NK-92 (cell line): ENCODE data around the gene GPC5.

Source experiments
- DNase-seq: peaks from one replicate; lab custom pipeline; 2025; ENCODE audit not compliant: unreplicated experiment; lab: John Stamatoyannopoulos, UW

GPC5 gene

GRCh38 chr13:91454666-91455065 is 56.2 kb downstream of the GPC5 start:
- DNase-seq = no peak

DNA sequence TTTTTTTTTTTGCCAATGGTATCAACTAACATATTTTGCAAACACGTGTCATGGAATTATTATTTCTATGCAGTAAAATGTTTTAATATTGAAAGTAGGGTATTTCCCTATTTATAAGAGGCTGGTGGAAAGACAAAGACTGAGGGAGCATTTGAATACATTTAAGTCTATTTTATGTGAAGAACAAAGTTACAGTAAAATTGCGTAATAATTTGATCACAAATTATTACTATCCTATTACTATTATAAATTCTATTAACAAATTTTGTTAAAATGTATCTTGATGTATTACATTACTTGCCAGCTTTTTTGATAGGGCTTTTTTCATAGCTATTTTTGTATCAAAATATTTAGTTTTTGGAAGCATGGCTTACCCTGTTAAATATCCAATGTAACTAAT is 58.4 kb downstream of the GPC5 start:
- no peak for DNase-seq

DNA sequence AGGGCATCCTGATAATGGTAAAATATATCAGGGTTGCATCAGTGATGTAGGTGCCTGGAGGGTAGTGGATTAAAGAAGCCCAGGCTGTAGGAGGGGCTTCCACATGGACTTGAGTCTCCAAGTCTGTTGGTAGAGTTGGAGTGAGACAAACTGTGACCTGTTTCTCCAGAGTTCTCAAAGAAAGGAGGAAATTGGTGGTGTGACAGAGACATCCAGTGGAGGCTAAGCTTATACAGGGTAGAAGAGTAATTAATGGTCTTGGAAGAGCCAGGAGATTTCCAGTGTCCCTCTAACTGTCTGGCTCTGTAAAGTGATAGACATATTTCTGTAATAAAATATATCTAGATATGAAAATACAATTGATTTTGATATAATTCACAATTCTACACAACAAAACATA is 61.1 kb downstream of the GPC5 start:
- no peak for DNase-seq

GRCh38 chr13:91464336-91464735 is 65.9 kb downstream of the GPC5 start:
- no peak for DNase-seq

GRCh38 chr13:91467236-91467635 is 68.8 kb downstream of the GPC5 start:
- no peak for DNase-seq

GRCh38 chr13:91468301-91468700 is 69.9 kb downstream of the GPC5 start:
- DNase-seq = no peak

- DNase-seq = no peak
Observed at GRCh38 chr13:91470084-91470621, 71.7 kb downstream of the GPC5 start.

DNA sequence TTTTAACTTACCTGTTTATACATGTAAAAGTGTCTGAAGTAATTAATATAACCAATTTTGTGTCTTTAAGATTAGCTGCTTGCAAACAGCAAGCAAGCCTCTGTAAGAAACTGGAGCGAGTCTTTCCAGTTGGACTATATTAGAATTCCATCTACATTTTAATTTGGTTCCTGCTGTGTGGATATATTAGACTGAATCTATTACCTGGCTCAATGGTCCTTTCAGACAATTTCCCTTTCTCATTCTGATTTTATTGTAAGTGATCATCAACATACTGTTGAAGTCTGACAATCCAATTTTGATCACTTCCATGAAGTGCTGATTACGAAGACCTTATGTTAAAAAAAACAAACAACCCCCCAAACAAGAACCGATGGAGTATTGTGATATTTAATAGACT is 72.3 kb downstream of the GPC5 start:
- no peak for DNase-seq

- DNase-seq = no peak
Observed at GRCh38 chr13:91482427-91482826, 84.0 kb downstream of the GPC5 start.

DNA sequence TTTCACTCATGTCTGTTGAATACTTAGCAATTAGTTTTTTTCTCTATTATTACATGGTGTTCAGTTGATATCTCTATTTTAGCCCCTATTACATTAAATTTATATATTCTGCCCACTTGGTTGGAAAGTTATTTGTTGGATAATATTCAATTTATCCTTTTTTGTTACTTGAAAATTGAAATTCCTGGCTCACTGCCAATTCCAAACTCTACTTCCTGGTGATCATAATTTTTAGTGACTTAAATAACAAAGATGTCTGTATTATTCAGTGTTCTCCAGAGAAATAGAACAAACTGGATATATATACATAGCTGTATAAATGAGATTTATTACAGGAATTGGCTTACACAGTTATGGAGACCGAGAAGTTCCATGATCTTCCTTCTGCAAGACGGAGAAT is 93.6 kb downstream of the GPC5 start:
- DNase-seq = no peak

DNA sequence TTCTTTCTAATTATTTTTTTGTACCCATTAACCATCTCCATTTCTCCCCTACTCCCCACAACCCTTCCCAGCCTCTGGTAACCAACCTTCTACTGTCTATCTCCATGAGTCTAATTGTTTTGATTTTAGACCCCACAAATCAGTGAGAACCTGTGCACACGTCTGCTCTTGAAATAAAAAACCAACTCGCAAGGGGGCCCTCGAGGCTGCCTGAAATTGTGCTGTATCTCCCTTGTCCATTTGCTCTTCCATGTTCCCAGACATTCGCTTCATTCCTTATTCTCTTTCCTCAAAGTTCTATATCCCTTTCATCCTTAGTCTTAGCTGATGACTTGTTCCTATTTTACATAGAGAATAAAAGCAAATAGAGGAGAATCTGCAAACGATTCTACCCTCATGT is 95.0 kb downstream of the GPC5 start:
- no peak for DNase-seq

DNA sequence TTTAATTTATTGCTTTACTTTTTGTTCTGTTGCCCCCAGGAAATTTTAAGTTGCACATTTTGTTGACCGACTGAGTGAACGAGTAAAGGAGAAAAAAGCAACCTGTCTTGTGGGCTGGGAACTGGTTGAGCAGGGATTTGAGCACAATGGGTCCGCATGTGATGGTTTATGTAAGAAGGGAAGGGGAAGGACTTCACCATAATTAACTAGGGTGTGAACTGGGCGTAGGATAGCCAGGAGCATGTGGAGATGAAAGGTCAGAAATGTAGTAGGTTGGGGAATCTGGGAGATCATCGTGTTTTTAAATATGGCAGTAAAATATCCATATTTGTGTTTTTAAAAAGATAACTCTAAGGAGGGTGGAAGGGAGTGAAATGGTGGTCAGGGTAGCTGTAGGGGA is 99.9 kb downstream of the GPC5 start:
- DNase-seq = no peak

DNA sequence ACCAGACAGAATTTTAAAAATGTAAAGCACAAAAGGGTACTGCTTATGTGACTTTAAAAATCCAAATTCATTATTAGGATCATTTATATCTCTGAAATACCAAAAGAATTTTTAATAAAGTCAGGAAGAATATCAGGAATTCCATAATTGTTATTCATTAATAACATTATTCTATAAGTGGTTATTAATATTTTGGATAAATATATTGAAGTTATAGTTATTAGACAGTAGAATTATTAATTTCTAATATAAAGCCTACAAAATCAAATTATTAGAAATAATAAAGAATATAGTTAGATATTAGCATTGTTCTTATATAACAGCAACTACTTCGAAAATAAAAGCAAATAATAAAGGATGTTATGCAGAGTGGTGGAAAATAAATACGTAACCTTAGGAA is 105.8 kb downstream of the GPC5 start:
- no peak for DNase-seq

DNA sequence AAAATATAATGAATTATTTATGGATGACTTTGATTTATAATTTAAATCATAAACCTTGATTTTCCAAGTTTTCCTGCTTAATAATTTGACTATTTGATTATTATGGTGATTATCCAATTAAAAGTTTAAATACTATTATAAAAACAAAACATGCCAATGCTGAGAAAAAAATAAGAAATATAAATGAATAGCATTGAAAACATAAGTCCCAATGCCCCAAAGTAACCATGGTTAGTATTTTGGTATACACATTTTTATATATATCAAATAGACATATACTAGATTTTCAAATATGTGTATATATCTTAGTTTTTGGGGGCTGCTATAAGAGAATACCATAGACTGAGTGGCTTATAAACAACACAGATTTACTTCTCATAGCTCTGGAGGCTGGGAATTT is 108.3 kb downstream of the GPC5 start:
- no peak for DNase-seq

DNA sequence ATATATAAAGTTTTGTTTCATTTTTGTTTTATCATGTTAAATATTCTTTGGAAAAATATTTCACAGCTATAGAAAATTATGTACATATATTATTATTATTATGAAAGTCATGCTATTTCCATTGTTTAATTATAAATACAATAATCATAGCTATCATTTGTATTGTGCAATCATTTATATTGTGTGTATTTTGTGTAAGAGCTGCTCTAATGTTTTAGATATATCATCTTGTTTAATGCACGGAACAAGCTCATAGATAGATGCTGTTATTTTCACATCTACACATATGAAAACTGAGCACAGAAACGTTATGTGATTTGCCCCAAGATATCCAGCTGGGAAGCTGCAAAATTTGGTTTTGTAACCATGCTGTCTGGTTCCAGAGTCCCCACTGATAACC is 111.6 kb downstream of the GPC5 start:
- no peak for DNase-seq

GRCh38 chr13:91513790-91514189 is 115.4 kb downstream of the GPC5 start:
- no peak for DNase-seq

GRCh38 chr13:91516799-91517198 is 118.4 kb downstream of the GPC5 start:
- DNase-seq = no peak

DNA sequence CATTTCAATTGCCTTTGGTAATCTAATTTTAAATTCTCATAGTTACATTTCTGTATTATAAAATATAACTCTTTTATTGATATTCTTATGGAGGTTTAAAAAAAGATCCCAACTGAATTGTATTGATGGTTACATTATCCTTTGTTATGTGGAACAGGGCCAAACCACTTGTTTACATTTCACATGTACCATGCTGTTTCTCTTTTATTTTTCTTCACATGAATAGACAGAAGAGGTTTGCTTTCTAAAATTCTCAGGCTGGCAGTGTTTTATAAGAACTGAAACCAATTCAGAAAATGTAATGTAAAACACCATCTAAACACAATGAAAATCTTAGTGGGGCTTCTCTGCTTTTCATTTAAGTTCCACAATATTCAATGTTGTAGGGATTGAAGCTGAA is 122.5 kb downstream of the GPC5 start:
- DNase-seq = no peak

- no peak for DNase-seq
Observed at GRCh38 chr13:91523116-91523515, 124.7 kb downstream of the GPC5 start.

DNA sequence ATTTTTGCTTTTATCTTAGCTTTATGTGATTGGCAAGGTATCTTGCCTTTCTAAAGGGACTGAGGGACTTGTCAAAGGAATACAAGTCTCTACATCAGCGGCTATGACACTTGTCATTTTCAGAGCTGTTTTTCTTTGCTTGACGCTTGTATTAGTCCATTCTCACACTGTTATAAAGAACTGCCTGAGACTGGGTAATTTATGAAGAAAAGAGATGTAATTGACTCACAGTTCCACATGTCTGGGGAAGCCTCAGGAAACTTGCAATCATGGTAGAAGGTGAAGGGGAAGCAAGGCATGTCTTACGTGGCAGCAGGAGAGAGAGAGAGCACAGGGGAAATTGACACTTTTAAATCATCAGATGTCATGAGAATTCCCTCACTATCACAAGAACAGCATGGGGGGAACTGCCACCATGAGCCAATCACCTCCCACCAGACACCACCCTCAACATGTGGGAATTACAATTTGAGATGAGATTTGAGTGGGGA is 128.2 kb downstream of the GPC5 start:
- DNase-seq = no peak

- no peak for DNase-seq
Observed at GRCh38 chr13:91529739-91530482, 131.5 kb downstream of the GPC5 start.

DNA sequence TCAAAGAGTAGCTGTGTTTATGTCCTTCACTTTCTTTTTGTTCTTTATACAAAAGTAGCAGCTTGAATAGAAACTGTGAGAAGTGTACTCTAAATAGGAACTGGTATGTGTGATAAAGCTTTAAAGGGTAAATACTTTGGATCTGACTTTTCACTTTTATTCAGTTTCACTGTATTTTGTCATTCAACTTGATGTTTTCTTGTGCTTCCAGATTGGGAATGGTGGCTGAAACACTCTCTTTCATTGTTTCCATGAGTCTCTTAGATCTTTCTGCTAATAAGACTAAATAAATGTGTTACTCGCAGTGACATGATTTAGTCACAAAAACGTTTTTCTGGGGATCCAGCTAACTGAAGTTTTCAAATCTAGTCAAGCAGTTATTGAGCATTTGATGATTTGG is 133.2 kb downstream of the GPC5 start:
- DNase-seq = no peak

- DNase-seq = no peak
Observed at GRCh38 chr13:91533354-91533753, 134.9 kb downstream of the GPC5 start.
